SK-N-SH (cell line): ENCODE measurements around the gene JMJD8.

Experiments
- EP300 ChIP-seq, 2 experiments: IDR thresholded peaks; 2 replicates each; pipeline versions ENCODE4 v1.4.0 to v1.6.1; 2012; ENCODE audit warnings: borderline replicate concordance in 1 of 2, low read depth in 1 of 2, low read length in 1 of 2
- EZH2phosphoT487 ChIP-seq: fragments of 200-600 bp; sonication (generic); IDR thresholded peaks from 2 replicates; pipeline ENCODE4 v1.6.1; 2017; ENCODE audit warnings: low read depth, mixed run types, mild to moderate bottlenecking, antibody characterized with exemption, moderate library complexity, borderline replicate concordance
- GABPA ChIP-seq: IDR thresholded peaks from 2 replicates; pipeline ENCODE4 v1.4.0; 2012; ENCODE audit warnings: low read depth, mild to moderate bottlenecking
- MEF2A ChIP-seq: IDR thresholded peaks from 2 replicates; pipeline ENCODE4 v1.4.0; 2012; ENCODE audit warnings: low read depth, borderline replicate concordance
- TCF12 ChIP-seq: IDR thresholded peaks from 2 replicates; pipeline ENCODE4 v1.4.0; 2012
- USF1 ChIP-seq: IDR thresholded peaks from 2 replicates; pipeline ENCODE4 v1.4.0; 2012; ENCODE audit warnings: low read depth, borderline replicate concordance
- TF ChIP-seq, protein P1 (sequence below): IDR thresholded peaks from 2 replicates; pipeline ENCODE4 v1.6.1; 2012; ENCODE audit warnings: mild to moderate bottlenecking, low read depth, low read length, moderate library complexity

DNA sequence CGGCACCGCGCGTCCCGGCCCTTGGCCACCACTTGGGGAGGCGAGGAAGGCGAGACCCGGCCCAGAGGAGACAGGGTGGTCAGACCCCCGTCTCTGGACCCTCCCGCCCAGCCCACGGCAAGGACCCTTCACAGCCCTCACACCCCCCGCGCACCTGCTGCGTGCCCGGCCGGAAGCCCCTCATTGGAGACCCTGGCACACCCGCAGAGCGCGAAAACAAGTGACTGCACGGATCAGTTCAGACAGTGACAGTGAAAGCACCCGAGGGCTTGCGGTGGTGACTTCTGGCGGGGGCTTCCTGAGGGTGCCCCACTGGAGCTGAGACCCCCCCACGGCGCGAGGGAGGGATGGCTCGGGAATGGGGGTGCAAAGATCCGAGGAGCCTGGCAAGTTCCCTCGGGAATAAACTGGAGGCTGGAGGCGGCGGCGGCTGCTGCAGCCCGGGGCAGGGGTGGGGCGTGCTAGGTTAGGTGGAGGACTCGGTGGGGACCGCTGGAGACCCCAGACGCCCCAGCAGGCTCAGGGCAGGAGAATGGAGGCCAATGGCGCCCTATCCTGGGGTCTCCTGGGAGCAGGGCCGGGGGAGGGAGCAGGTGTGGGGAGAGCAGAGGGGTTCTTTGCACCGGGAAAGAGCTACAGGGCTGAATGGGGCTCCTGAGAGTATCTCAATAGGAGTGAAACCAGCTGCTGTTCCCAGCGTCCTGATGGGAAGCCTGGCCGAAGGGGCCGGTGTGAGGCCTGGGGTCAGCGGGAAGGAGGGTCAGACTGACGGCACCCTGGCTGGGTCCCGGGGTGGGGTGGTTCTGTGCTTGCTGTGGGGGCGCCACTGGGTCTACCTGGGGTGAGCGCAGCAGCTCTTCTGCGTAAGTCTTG lies 22.3 kb upstream of the JMJD8 start:
- TF ChIP-seq EP300 (IDR thresholded peaks at IDR 0.05; ENCODE audit: borderline replicate concordance in 1 of 2, low read depth in 1 of 2, low read length in 1 of 2) (no peak), MEF2A (no peak), TCF12 (no peak), USF1 (no peak), EZH2phosphoT487 (no peak), GABPA (no peak)
- TF ChIP-seq, protein P1, sequence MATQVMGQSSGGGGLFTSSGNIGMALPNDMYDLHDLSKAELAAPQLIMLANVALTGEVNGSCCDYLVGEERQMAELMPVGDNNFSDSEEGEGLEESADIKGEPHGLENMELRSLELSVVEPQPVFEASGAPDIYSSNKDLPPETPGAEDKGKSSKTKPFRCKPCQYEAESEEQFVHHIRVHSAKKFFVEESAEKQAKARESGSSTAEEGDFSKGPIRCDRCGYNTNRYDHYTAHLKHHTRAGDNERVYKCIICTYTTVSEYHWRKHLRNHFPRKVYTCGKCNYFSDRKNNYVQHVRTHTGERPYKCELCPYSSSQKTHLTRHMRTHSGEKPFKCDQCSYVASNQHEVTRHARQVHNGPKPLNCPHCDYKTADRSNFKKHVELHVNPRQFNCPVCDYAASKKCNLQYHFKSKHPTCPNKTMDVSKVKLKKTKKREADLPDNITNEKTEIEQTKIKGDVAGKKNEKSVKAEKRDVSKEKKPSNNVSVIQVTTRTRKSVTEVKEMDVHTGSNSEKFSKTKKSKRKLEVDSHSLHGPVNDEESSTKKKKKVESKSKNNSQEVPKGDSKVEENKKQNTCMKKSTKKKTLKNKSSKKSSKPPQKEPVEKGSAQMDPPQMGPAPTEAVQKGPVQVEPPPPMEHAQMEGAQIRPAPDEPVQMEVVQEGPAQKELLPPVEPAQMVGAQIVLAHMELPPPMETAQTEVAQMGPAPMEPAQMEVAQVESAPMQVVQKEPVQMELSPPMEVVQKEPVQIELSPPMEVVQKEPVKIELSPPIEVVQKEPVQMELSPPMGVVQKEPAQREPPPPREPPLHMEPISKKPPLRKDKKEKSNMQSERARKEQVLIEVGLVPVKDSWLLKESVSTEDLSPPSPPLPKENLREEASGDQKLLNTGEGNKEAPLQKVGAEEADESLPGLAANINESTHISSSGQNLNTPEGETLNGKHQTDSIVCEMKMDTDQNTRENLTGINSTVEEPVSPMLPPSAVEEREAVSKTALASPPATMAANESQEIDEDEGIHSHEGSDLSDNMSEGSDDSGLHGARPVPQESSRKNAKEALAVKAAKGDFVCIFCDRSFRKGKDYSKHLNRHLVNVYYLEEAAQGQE, result no peak
